GM12878 (cell line): ENCODE results near the gene NTN1. TPM values are rescaled to one million over a fixed set of nuclear protein-coding genes. Genes with fewer than 3 reads are reported as not detected.

Source experiments
- ATAC-seq: fragments of 200-7000 bp; cut with Tn5 transposase; 3 replicates; pipeline ENCODE4 v1.9.1; 2020; ENCODE audit warnings: mild to moderate bottlenecking, moderate library complexity
- BruUV-seq: library from RNA; stranded (reverse); fragments of 400-500 nt; replicated peaks from 2 replicates; lab custom pipeline; 2021; lab: Mats Ljungman, UMichigan
- CTCF ChIA-PET: fragments of 300-600 bp; sonication (Branson Sonifier 250); formaldehyde crosslinking; extraction: SDS; loops from one replicate; lab custom pipeline; 2021; ENCODE audit warnings: inconsistent platforms; lab: Yijun Ruan, JAX
- POLR2A ChIA-PET: fragments of 350-600 bp; formaldehyde crosslinking; extraction: SDS; loops from one replicate; lab custom pipeline; 2021; ENCODE audit warnings: inconsistent platforms; lab: Charles Lee
- RAD21 ChIA-PET: fragments of 300-600 bp; sonication (Branson Sonifier 250); formaldehyde crosslinking; loops from one replicate; lab custom pipeline; 2023; ENCODE audit warnings: antibody characterized with exemption; ENCODE audit not compliant: unreplicated experiment; lab: Charles Lee
- SMC1A ChIA-PET: fragments of 300-600 bp; sonication (Branson Sonifier 250); formaldehyde crosslinking; loops from one replicate; lab custom pipeline; 2023; ENCODE audit not compliant: unreplicated experiment, uncharacterized antibody; lab: Charles Lee
- DNase-seq: peaks from one replicate; pipeline ENCODE4 v3.0.0-alpha.2; 2011; ENCODE audit warnings: low read depth, low spot score
- FAIRE-seq: peaks from 3 replicates; lab custom pipeline; 2011; peaks lifted over from hg19 to GRCh38; lab: Jason Lieb, UNC
- H2AFZ ChIP-seq: 2 replicates; pipeline ENCODE4 v1.6.0; 2011; ENCODE audit warnings: low read depth, low read length, control low read depth; ENCODE audit not compliant: control insufficient read depth
- H3K27ac ChIP-seq: 2 replicates; pipeline ENCODE4 v1.5.1; 2011; ENCODE audit warnings: control low read depth; ENCODE audit not compliant: control insufficient read depth, insufficient read depth
- H3K27me3 ChIP-seq, 2 experiments: replicated peaks in 1 of 2; 2 replicates each; pipeline versions ENCODE4 v1.6.0 to v1.6.1; 2011; ENCODE audit warnings: low read length in 1 of 2; ENCODE audit not compliant: control insufficient read depth in 2 of 2, insufficient read depth in 2 of 2
- H3K36me3 ChIP-seq, 2 experiments: 2 replicates each; pipeline ENCODE4 v1.5.1; 2011; ENCODE audit warnings: low read length in 1 of 2; ENCODE audit not compliant: control insufficient read depth in 2 of 2, insufficient read depth in 2 of 2
- H3K4me1 ChIP-seq: 2 replicates; pipeline ENCODE4 v1.6.1; 2011; ENCODE audit warnings: mild to moderate bottlenecking, low read length, moderate library complexity, mixed read lengths; ENCODE audit not compliant: control insufficient read depth, insufficient read depth
- H3K4me2 ChIP-seq: 2 replicates; pipeline ENCODE4 v1.6.0; 2011; ENCODE audit warnings: control low read depth; ENCODE audit not compliant: control insufficient read depth, insufficient read depth
- H3K4me3 ChIP-seq: fragments of 200-600 bp; sonication (generic); 2 replicates; pipeline ENCODE4 v1.5.1; 2016
- H3K79me2 ChIP-seq: 2 replicates; pipeline ENCODE4 v1.6.0; 2011; ENCODE audit warnings: low read length; ENCODE audit not compliant: control insufficient read depth, insufficient read depth
- H3K9ac ChIP-seq: 2 replicates; pipeline ENCODE4 v1.8.0; 2011; ENCODE audit warnings: low read length, control low read depth, mixed read lengths; ENCODE audit not compliant: control insufficient read depth, insufficient read depth
- H3K9me3 ChIP-seq: replicated peaks from 3 replicates; pipeline ENCODE4 v1.5.1; 2011; ENCODE audit warnings: mild to moderate bottlenecking, low read length; ENCODE audit not compliant: control insufficient read depth, insufficient read depth
- H4K20me1 ChIP-seq: 2 replicates; pipeline ENCODE4 v1.6.0; 2011; ENCODE audit not compliant: control insufficient read depth, insufficient read depth
- CBX5 ChIP-seq: sonication (generic); IDR thresholded peaks from 2 replicates; pipeline ENCODE4 v1.6.1; 2016; ENCODE audit warnings: low read depth, moderate library complexity, mild to moderate bottlenecking, inconsistent platforms
- CEBPB ChIP-seq, 2 experiments: fragments of 150-350 bp in 1 of 2; IDR thresholded peaks; 2 replicates each; pipeline ENCODE4 v1.6.1; 2012 to 2014; ENCODE audit warnings: low read depth in 2 of 2, low read length in 2 of 2, borderline replicate concordance in 1 of 2, inconsistent platforms in 1 of 2
- CHD4 ChIP-seq: fragments of 200-600 bp; sonication (generic); IDR thresholded peaks from 2 replicates; pipeline ENCODE4 v1.6.1; 2016; ENCODE audit warnings: mild to moderate bottlenecking
- GABPA ChIP-seq: IDR thresholded peaks from 2 replicates; pipeline ENCODE4 v1.6.1; 2014; ENCODE audit warnings: antibody characterized with exemption, low read depth, mild to moderate bottlenecking, inconsistent platforms
- GATAD2B ChIP-seq: fragments of 450-650 bp; conservative IDR thresholded peaks from 2 replicates; pipeline ENCODE4 v1.6.1; 2017; ENCODE audit warnings: low read depth, mild to moderate bottlenecking, moderate library complexity
- IRF4 ChIP-seq: IDR thresholded peaks from 2 replicates; pipeline ENCODE4 v1.6.1; 2011; ENCODE audit warnings: low read depth, low read length
- JUNB ChIP-seq: IDR thresholded peaks from 2 replicates; pipeline ENCODE4 v1.6.1; 2016; ENCODE audit warnings: antibody characterized with exemption, mild to moderate bottlenecking
- MYB ChIP-seq: fragments of 150-350 bp; IDR thresholded peaks from 2 replicates; pipeline ENCODE4 v1.6.1; 2014; ENCODE audit warnings: mild to moderate bottlenecking, low read depth, low read length, borderline replicate concordance
- MYC ChIP-seq: IDR thresholded peaks from 2 replicates; pipeline ENCODE4 v1.6.1; 2011; ENCODE audit warnings: mild to moderate bottlenecking, low read length, moderate library complexity, inconsistent platforms; ENCODE audit not compliant: insufficient read depth, insufficient replicate concordance, insufficient read length, severe bottlenecking
- NBN ChIP-seq: fragments of 450-650 bp; IDR thresholded peaks from 2 replicates; pipeline ENCODE4 v1.6.1; 2016
- NFYB ChIP-seq: IDR thresholded peaks from 2 replicates; pipeline ENCODE4 v1.6.1; 2011; ENCODE audit warnings: low read depth, mild to moderate bottlenecking, low read length, improper control_type of control experiment, moderate library complexity; ENCODE audit not compliant: insufficient read depth
- PAX8 ChIP-seq: fragments of 450-650 bp; IDR thresholded peaks from 2 replicates; pipeline ENCODE4 v1.6.1; 2017; ENCODE audit warnings: mild to moderate bottlenecking, moderate library complexity
- POLR2AphosphoS2 ChIP-seq: IDR thresholded peaks from 2 replicates; pipeline ENCODE4 v1.6.1; 2011; ENCODE audit warnings: low read depth, mild to moderate bottlenecking, low read length, improper control_type of control experiment, moderate library complexity
- RBBP5 ChIP-seq: fragments of 200-600 bp; sonication (generic); conservative IDR thresholded peaks from 2 replicates; pipeline ENCODE4 v1.6.1; 2016
- SMAD5 ChIP-seq: IDR thresholded peaks from 2 replicates; pipeline ENCODE4 v1.6.1; 2016; ENCODE audit warnings: antibody characterized with exemption, low read depth
- STAT3 ChIP-seq: IDR thresholded peaks from 2 replicates; pipeline ENCODE4 v1.6.1; 2011; ENCODE audit warnings: low read depth, low read length, improper control_type of control experiment
- SUZ12 ChIP-seq: fragments of 200-600 bp; sonication (generic); IDR thresholded peaks from one replicate; pipeline ENCODE4 v1.6.1; 2018; ENCODE audit warnings: antibody characterized with exemption, mild to moderate bottlenecking; ENCODE audit not compliant: unreplicated experiment
- TCF7 ChIP-seq: IDR thresholded peaks from 2 replicates; pipeline ENCODE4 v1.6.1; 2014; ENCODE audit warnings: antibody characterized with exemption, borderline replicate concordance
- WGBS: methylation state at CpG from one replicate; pipeline ENCODE4 v1.1.6; 2016; ENCODE audit warnings: low lambda C conversion rate; ENCODE audit not compliant: insufficient replicate concordance, insufficient coverage; ENCODE audit errors: missing lambda C conversion rate; 5-methylcytosine and 5-hydroxymethylcytosine counted together
- in situ Hi-C: fragments of 300-500 bp; cut with MboI; formaldehyde crosslinking; loops from 9 replicates; pipeline ENCODE4 v1.14.3; 2018; ENCODE audit warnings: mixed read lengths
- intact Hi-C: fragments of 100-400 bp; cut with micrococcal nuclease; formaldehyde crosslinking; loops from one replicate; pipeline ENCODE4 v1.14.2; 2022; ENCODE audit not compliant: unreplicated experiment
- polyA plus RNA-seq, 11 experiments: library from polyadenylated mRNA; depleted of rRNA in 4 of 11; unstranded in 6 of 11; stranded (reverse) in 5 of 11; fragments of >200 nt; fragmentation: Nextera tagmentation in 4 of 11; fragmentation: Illumina TruSeq in 1 of 11; extraction: Ambion mirVana in 4 of 11; extraction: Trizol in 1 of 11; gene quantifications; 1 replicate in 1 of 11; 2 replicates in 10 of 11; pipeline versions ENCODE4 v1.2.1 to v1.2.3, GENCODE V29; 2011 to 2016; ENCODE audit warnings: inconsistent platforms in 2 of 11, missing spikeins in 2 of 11, low read depth in 1 of 11
- total RNA-seq, 4 experiments: library from RNA; depleted of rRNA in 3 of 4; stranded (reverse); fragments of >200 nt in 3 of 4; fragmentation: Illumina TruSeq in 1 of 4; extraction: Trizol in 1 of 4; gene quantifications; 2 replicates each; pipeline versions ENCODE4 v1.2.1 to v1.2.3, GENCODE V29; 2013 to 2021
- TF ChIP-seq, protein P1 (sequence below): fragments of 450-650 bp; formaldehyde crosslinking; IDR thresholded peaks from 2 replicates; pipeline ENCODE4 v1.5.0; 2022; ENCODE audit warnings: mild to moderate bottlenecking, missing genetic modification characterization
- TF ChIP-seq, protein P2 (sequence below): fragments of 450-650 bp; IDR thresholded peaks from 2 replicates; pipeline ENCODE4 v1.6.1; 2016; ENCODE audit warnings: mild to moderate bottlenecking
- TF ChIP-seq, protein P3 (sequence below): fragments of 450-650 bp; IDR thresholded peaks from 2 replicates; pipeline ENCODE4 v1.6.1; 2014; ENCODE audit warnings: mild to moderate bottlenecking

The NTN1 gene
- total and polyA plus RNA-seq, 10 of the 15 experiments (the other 5 are each of a cell fraction or from before 2014, with no cell fraction given): 0.02 to 0.89 (median 0.35) TPM

DNA sequence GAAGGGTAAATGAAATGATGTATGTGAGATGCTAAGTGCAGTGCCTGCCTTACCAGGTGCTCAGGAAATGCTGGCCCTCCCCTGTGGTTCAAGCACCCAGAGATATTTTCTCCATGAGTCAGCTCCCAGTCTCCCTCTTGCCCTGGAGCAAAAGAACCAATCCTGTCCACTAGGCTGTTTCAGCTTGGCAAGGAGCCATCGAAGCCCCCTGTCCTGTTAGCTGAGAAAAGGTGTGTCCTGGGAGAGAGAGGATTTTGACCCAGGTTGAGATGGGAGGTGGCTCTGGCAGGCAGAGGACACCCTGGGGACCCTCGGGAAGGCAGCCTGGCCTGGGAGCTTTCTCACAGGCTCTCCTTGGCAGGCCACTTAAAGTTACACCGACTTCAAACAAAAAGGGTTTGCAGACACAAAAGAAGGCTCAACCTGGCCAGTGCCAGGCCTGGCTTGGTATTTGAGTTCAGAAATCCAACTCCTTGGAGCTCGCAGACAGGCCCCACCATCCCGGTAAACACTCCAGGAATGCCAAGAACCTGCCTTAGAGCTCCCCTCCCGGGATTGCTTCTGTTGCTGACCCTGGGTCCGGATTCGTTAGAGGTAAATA is 29.6 kb downstream of the NTN1 start (continued):
- TF ChIP-seq STAT3 (no peak), TCF7 (no peak), CHD4 (no peak), NFYB (no peak), MYB (no peak), CEBPB (IDR thresholded peaks at IDR 0.05; ENCODE audit: borderline replicate concordance in 1 of 2, low read depth in 2 of 2, low read length in 2 of 2) (no peak)
- TF ChIP-seq, protein P1, sequence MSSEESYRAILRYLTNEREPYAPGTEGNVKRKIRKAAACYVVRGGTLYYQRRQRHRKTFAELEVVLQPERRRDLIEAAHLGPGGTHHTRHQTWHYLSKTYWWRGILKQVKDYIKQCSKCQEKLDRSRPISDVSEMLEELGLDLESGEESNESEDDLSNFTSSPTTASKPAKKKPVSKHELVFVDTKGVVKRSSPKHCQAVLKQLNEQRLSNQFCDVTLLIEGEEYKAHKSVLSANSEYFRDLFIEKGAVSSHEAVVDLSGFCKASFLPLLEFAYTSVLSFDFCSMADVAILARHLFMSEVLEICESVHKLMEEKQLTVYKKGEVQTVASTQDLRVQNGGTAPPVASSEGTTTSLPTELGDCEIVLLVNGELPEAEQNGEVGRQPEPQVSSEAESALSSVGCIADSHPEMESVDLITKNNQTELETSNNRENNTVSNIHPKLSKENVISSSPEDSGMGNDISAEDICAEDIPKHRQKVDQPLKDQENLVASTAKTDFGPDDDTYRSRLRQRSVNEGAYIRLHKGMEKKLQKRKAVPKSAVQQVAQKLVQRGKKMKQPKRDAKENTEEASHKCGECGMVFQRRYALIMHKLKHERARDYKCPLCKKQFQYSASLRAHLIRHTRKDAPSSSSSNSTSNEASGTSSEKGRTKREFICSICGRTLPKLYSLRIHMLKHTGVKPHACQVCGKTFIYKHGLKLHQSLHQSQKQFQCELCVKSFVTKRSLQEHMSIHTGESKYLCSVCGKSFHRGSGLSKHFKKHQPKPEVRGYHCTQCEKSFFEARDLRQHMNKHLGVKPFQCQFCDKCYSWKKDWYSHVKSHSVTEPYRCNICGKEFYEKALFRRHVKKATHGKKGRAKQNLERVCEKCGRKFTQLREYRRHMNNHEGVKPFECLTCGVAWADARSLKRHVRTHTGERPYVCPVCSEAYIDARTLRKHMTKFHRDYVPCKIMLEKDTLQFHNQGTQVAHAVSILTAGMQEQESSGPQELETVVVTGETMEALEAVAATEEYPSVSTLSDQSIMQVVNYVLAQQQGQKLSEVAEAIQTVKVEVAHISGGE: no peak

DNA sequence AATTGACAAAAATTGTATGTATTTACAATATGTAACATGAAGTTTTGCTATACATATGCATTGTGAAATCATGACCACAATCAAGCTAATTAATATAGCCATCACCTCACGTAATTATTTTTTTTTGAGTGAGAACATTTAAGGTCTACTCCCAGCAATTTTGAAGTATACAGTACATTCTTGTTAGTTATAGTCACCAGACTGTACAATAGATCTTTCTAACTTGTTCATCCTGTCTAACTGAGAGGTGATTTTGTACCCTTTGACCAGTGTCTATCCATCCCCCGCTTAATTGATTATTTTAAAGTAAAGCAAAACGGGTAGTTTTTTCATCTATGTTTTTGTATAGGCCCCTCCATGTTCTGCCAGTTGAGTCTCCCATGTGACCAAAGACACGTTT is 30.3 kb downstream of the NTN1 start:
- intact Hi-C loops (no loop called here), in situ Hi-C loops (no loop called here)
- Histone ChIP-seq H3K9me3 (no peaks in the 10 kb centered on the region; the same call in 1 of the 3 replicates), H3K79me2 (no peaks in the 10 kb centered on the region), H3K4me1 (no peaks in the 10 kb centered on the region), H3K9ac (no peak overlapping the region), H3K4me2 (no peak overlapping the region), H2AFZ (no peak overlapping the region), H3K27ac (no peak overlapping the region), H4K20me1 (no peaks in the 10 kb centered on the region), H3K4me3 (no peak overlapping the region), H3K27me3 (no peaks in the 10 kb centered on the region; a peak in 1 of 4 replicates), H3K36me3 (no peaks in the 10 kb centered on the region)
- ChIA-PET CTCF (no interaction called here), POLR2A (no interaction called here), RAD21 (no interaction called here), SMC1A (no interaction called here)
- WGBS: 45% methylated on average over 4 of the region's 4 CpGs
- BruUV-seq: no TSS peak
- DNase-seq (no peak), FAIRE-seq (no peak), ATAC-seq (no peak)
- TF ChIP-seq RBBP5: no peak
- no peak for TF ChIP-seq IRF4
- TF ChIP-seq SUZ12: no peak
- no peak for TF ChIP-seq GATAD2B
- TF ChIP-seq, protein P2, sequence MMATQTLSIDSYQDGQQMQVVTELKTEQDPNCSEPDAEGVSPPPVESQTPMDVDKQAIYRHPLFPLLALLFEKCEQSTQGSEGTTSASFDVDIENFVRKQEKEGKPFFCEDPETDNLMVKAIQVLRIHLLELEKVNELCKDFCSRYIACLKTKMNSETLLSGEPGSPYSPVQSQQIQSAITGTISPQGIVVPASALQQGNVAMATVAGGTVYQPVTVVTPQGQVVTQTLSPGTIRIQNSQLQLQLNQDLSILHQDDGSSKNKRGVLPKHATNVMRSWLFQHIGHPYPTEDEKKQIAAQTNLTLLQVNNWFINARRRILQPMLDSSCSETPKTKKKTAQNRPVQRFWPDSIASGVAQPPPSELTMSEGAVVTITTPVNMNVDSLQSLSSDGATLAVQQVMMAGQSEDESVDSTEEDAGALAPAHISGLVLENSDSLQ: no peak
- TF ChIP-seq SMAD5: no peak
- TF ChIP-seq POLR2AphosphoS2: no peak
- TF ChIP-seq, protein P3, sequence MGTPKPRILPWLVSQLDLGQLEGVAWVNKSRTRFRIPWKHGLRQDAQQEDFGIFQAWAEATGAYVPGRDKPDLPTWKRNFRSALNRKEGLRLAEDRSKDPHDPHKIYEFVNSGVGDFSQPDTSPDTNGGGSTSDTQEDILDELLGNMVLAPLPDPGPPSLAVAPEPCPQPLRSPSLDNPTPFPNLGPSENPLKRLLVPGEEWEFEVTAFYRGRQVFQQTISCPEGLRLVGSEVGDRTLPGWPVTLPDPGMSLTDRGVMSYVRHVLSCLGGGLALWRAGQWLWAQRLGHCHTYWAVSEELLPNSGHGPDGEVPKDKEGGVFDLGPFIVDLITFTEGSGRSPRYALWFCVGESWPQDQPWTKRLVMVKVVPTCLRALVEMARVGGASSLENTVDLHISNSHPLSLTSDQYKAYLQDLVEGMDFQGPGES: no peak
- TF ChIP-seq JUNB: no peak
- no peak for TF ChIP-seq NBN
- TF ChIP-seq CHD4: no peak
- no peak for TF ChIP-seq CBX5
- TF ChIP-seq PAX8: no peak
- no peak for TF ChIP-seq GABPA
- TF ChIP-seq MYC: no peak
